ENCODE data around the gene DIDO1.

DNA sequence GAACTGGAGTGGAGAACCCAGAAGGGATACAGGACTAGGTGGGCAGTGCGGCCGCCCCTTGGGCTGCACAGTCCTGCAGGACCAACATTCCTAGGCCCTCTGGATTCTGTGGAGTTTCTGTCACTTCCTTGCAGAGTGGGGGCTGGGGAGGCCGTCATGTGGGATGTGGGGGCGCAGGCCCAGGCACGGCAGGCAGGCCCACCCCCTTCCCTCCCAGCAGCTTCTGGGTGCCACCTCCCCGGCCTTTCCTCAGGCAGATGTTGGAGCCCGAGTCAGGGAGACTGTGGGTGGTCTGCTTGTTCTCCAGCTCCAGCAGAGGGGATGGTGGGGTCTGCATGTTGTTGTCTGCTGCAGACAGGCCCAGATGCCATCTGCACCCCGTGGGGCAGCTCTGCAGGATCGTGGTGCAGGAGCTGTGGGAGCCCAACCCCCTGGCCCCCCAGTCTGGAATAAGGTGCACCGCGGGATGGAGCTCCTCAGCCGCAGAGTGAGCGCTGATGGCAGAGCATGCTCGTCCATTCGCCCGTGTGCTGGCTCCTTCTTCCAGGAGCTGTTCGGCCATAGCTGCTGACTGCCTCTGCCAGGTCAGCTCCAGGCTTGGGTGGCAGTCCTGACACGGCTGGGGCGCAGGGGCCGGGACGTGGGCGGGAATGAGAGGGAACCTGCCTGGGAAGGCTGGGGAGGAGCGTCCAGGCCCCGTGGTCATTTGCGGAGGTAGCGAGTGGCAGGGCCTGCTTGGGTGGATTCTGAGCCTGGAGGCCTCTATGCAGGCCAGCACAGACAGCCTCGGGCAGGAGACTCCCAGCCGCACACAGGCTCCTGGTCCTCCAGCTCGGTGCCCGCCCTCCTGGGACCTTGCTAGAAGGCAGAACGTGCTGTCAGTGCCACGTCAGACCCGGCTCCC, 44.3 kb upstream of the DIDO1 start:
- TF ChIP-seq, protein P1, sequence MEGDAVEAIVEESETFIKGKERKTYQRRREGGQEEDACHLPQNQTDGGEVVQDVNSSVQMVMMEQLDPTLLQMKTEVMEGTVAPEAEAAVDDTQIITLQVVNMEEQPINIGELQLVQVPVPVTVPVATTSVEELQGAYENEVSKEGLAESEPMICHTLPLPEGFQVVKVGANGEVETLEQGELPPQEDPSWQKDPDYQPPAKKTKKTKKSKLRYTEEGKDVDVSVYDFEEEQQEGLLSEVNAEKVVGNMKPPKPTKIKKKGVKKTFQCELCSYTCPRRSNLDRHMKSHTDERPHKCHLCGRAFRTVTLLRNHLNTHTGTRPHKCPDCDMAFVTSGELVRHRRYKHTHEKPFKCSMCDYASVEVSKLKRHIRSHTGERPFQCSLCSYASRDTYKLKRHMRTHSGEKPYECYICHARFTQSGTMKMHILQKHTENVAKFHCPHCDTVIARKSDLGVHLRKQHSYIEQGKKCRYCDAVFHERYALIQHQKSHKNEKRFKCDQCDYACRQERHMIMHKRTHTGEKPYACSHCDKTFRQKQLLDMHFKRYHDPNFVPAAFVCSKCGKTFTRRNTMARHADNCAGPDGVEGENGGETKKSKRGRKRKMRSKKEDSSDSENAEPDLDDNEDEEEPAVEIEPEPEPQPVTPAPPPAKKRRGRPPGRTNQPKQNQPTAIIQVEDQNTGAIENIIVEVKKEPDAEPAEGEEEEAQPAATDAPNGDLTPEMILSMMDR (conservative IDR thresholded peaks at IDR 0.05; ENCODE audit: low read length) = no peak
- no peak for TF ChIP-seq EZH2phosphoT487 (IDR thresholded peaks at IDR 0.05; ENCODE audit: borderline replicate concordance, low read depth, low read length)
